Measurements from ENCODE around the gene FES. TPM values are rescaled to one million over a fixed set of nuclear protein-coding genes. Genes with fewer than 3 reads are reported as not detected.
"Not testable (repeated sequence)": the region's sequence is repeated elsewhere in the genome, so short reads cannot be mapped to it uniquely, and the experiment has no call there.

FES gene
- total RNA-seq, 1 experiment from 2014 or later, result 0.46 TPM

DNA sequence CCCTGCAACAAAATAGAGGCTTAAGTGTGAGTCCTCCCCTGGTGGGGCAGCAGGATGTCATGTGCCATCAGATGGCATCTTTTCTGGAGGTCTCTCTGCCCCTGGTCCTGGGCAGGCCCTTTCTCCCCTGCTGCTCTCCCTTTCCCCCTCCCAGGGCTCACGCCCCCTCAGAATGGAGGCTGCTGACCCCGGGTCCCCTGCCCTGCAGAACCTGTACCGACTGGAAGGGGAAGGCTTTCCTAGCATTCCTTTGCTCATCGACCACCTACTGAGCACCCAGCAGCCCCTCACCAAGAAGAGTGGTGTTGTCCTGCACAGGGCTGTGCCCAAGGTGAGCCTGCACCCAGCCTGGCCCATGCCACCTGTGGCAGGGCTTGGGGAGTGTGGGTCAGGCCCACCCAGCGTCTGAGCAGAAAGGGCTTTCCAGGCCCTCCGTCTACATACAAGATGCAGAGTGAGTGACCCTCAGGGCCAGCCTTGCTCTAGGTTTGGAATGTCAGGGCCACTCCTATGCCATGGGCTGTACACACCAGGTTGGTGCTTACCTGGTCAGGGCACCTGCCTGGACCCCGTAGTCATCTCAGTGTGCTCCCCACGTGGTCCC is 7.1 kb downstream of the FES start:
- DNase-seq (ENCODE audit: low read depth), result no peak

DNA sequence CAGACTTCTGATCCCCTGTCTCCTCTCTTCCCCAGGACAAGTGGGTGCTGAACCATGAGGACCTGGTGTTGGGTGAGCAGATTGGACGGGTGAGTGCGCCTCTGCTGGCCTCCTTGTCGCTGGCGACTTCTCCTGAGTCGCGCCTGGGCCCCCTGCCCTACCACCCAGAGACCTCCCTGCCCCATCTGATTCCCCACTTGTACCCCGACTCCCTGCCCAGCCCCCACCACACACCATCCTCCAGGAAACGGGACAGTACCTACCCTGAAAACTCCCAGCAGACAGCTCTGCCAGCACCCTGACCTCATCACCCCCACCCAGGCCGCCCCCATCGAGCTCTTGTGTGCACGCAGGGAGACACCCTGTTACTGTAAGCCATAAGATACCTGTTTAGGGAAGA is 7.7 kb downstream of the FES start:
- no peak for DNase-seq (ENCODE audit: low read depth)

- no peak for DNase-seq (ENCODE audit: low read depth)
These were observed 8.3 kb downstream of the FES start for GRCh38 chr15:90892498-90893174.

DNA sequence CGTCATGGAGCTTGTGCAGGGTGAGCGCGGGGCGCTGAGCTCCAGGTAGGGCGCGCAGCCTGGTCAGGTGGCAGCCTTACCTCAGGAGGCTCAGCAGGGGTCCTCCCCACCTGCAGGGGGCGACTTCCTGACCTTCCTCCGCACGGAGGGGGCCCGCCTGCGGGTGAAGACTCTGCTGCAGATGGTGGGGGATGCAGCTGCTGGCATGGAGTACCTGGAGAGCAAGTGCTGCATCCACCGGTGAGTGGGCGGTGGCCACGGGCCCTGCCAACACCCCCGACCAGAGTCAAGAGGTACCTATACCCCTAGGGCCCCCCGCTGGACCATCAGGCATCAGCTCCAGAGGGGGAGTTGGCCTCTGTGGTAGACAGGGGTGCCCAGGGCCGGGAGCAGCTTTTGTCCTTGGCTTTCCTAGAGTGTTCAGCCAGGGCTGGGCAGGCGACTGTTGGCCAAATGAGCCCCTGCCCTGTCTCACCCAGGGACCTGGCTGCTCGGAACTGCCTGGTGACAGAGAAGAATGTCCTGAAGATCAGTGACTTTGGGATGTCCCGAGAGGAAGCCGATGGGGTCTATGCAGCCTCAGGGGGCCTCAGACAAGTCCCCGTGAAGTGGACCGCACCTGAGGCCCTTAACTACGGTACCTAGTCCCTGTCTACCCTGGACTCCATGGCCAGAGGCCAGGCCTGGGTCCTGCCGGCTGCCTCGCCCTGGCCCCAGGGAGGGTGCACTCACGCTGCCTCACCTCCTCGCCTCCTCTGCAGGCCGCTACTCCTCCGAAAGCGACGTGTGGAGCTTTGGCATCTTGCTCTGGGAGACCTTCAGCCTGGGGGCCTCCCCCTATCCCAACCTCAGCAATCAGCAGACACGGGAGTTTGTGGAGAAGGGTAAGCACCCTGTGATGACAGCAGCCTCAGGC is 9.1 kb downstream of the FES start:
- no peak for DNase-seq (ENCODE audit: low read depth)

DNA sequence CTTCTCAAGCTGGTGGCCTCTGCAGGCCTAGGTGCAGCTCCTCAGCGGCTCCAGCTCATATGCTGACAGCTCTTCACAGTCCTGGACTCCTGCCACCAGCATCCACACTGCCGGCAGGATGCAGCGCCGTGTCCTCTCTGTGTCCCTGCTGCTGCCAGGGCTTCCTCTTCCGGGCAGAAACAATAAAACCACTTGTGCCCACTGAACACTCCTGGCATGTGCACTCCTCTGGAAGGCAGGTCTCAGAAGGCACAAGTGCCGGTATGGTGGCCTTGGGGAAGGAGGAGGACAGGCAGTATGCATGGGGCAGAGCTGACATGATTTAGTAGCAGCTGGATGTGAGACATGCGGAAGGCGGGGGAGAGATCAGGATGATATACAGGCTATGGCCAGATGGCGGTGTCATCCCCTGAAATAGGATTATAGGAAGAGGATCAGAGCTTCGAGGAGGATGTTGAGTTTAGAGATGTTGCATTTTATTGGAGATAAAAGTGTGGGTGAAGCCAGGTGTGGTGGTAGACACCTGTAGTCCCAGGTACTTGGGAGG is 11.3 kb downstream of the FES start:
- DNase-seq (ENCODE audit: low read depth), result no peak

DNA sequence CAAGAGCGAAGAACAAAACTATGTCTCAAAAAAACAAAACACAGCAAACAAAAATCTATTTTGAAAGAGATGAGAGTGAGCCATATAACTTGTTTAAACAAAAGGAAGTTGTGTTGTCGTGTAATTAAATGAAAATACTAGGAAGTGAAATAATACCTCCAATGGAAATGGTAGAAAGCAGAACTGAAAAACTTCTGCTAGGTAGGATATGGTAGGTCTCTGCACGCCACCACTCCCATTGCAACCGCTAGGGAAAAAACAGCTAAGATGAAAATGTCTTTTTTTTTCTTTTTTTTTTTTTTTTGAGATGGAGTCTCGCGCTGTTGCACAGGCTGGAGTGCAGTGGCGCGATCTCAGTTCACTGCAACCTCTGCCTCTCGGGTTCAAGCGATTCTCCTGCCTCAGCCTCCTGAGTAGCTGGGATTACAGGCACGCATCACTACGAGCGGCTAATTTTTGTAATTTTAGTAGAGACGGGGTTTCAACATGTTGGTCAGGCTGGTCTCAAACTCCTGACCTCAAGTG is 12.9 kb downstream of the FES start:
- not testable (repeated sequence) for DNase-seq (ENCODE audit: low read depth)

DNA sequence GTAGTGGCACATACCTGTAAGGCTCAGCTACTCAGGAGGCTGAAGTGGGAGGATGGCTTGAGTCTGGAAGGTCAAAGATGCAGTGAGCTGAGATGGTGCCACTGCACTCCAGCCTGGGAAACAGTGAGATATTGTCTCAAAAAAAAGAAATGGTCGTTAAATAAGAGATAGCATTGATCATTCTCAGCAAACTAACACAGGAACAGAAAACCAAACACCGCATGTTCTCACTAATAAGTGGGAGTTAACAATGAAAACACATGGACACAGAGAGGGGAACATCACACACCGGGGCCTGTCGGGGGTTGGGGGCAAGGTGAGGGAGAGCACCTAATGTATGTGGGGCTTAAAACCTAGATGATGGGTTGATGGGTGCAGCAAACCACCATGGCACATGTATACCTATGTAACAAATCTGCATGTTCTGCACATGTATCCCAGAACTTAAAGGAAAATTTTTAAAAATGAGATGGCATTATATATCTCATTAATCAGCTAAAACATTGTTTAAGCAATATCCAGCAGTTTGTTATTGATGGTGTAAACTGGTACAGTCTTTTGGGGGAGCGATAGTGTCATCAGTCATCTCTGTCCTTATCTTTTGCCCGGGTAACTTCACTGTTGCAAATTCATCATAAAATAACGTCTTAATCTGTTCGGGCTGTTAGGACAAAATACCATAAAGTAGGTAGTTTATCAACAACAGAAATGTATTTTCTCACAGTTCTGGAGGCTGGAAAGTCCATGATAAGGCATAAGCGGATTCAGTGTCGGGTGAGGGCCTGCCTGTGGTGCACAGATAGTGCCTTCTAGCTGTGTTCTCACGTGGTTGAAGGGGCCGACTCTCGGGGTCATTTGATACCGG is 17.1 kb downstream of the FES start:
- DNase-seq (ENCODE audit: low read depth), result no peak

DNA sequence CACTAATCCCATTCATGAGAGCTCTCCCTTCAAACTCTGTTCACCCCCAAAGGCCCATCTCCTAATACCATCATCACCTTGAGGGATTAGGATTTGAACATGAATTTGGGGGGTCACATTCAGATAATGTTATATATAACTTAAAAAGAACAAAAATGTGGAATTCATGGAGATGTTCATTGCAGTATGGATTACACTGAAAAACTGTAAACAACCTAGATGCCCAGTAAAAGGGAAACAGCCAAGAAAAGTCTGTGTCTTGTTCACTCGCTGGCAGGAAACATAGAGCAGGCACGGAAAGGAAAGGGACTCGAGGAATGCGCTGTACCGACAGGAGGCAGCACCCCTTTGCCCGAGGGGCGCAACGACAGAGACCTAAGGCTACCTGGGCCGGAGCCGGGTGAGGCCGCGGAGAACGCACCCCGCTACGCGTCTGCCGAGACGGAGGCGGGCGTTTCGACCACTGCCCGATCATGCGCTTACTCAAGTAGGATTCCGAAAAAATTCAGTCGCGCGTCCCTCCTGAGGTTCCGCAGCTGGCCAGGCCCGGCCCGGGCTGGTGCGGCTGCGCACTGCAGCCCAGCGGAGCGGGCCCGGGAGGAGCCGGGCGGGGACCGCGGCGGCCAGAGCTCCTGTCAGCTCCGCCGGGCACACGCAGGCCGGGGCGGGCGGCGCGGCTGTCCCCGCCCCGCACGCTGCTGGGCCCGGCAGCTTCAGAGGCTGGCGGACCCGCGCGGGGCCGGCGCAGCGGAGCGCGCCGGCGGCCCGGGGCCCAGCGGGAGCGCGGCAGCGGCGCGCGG is 17.9 kb downstream of the FES start:
- DNase-seq (ENCODE audit: low read depth), result peak; percentile 85

GRCh38 chr15:90902840-90903732 is 18.8 kb downstream of the FES start, which contains the start of gene MAN2A2:
Gene MAN2A2, plus strand, starts transcription at chr15:90903302. Its CDS starts 906 bp downstream, at chr15:90904208.
- peak; percentile 63 for DNase-seq (ENCODE audit: low read depth)

DNA sequence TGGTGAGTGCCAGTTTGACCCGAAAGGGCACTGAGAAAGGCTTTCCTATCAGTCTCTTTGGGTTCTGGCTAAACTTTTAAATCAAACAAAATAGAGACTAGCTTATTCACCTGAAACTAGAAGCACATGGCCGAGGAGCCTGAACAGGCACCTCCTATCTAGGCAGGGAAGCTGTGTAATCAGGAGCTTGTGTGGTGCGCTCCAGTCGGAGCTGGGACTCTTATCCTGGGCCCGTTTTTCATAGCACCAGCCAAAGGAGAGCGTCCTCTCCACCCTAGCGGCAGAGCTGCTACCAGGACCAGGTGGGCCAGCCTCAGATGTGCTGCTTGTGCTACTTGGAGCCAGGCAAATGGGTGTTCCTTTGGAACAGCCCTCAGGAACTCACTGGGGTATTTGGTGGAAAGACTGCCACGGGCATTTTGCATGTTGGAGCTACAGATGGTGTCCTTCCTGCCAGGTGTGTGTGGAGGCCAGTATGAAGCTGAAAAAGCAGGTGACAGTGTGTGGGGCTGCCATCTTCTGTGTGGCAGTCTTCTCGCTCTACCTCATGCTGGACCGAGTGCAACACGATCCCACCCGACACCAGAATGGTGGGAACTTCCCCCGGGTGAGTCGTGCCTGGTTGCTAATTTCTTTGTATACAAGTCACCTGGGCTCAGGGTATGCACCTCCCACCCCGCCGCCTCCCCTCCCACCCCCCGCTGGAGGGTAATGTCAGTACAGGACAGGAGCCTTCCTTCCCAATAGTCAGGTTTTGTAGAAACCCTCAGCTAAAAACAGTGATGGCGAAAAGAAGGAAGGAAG is 19.6 kb downstream of the FES start:
- DNase-seq (ENCODE audit: low read depth), result no peak

DNA sequence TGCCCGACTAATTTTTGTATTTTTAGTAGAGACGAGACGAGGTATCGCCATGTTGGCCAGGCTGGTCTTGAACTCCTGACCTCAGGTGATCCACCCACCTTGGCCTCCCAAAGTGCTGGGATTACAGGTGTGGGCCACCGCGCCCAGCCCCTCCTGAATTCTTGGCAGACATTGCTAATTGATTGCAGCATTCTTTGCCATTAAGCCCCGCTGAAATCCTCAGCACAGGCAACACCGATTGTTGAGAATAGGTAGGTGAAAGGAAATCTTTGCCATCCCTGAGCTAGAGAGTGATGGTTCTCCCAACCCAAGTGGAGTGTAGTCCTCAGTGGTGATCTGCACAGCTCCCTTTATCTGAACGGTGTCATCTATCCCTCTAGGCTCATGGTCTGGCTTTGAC is 20.4 kb downstream of the FES start:
- DNase-seq (ENCODE audit: low read depth), result no peak

DNA sequence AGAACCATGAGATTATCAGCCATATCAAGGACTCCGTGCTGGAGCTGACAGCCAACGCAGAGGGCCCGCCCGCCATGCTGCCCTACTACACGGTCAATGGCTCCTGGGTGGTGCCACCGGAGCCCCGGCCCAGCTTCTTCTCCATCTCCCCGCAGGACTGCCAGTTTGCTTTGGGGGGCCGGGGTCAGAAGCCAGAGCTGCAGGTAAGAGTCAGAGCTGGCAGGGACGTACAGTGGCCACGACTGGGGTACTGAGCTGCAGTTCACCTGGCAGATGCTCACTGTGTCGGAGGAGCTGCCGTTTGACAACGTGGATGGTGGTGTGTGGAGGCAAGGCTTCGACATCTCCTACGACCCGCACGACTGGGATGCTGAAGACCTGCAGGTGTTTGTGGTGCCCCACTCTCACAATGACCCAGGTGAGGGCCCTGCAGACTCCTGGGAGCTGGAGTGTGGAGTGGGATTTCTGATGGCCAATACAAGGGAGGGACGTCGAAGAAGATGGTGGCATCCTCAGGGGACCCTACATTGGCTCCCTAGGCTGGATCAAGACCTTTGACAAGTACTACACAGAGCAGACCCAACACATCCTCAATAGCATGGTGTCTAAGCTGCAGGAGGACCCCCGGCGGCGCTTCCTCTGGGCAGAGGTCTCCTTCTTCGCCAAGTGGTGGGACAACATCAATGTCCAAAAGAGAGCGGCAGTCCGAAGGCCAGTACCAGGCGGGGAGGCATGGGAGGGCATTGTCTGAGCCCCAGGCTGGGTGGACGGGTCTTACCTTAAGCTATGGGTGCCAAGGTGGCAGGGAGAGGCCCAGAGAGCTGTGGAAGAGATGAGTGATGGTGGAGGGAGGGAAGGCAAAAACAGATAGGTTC is 21.2 kb downstream of the FES start:
- no peak for DNase-seq (ENCODE audit: low read depth)

GRCh38 chr15:90906181-90906849 is 22.0 kb downstream of the FES start:
- DNase-seq (ENCODE audit: low read depth), result no peak

GRCh38 chr15:90907051-90907660 is 22.9 kb downstream of the FES start:
- DNase-seq (ENCODE audit: low read depth), result no peak

DNA sequence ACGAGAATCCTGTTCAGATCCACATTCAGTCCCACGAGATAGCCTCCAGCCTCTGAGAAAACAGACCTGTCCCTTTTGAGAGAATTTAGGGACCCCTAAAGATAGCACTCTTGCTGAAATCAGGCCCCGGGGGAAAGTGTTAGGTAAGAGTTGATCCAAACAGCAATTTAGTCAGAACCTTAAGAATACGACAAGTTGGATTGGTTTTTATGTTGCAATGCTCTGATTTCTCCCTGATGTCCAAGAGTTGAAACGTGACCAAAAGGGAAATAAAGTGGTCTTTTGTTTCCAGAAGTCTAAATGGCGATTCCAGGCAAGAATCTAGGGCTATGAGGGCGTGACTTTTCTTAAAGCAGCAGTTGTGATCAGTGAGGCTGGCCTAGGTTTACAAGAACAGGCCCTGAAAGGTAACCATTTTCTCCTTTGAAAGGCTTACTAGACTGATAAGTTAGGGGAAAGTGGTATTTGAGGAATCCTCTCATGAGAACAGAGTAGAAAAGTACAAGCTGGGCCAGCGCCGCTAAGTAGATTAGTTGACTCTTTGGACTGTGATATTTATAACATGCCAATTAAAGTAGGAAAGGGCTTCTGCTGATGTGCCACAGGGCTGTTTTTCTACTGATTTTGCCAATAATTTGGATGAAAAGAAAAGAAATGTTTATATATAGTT is 23.7 kb downstream of the FES start:
- DNase-seq (ENCODE audit: low read depth), result no peak

- DNase-seq (ENCODE audit: low read depth), result not testable (repeated sequence)
These were observed 25.1 kb downstream of the FES start for GRCh38 chr15:90909449-90909848.

All from Daoy (cell line).